GM12873 (cell line): Measurements from ENCODE around the gene MAP2K3.

Experiments used
- TF ChIP-seq, protein P1 (sequence below): IDR thresholded peaks from 2 replicates; pipeline ENCODE4 v1.5.1; 2012; ENCODE audit warnings: low read depth, mild to moderate bottlenecking, moderate library complexity, low read length, control low read depth; ENCODE audit not compliant: insufficient read depth; ENCODE audit errors: missing control alignments

Gene MAP2K3

DNA sequence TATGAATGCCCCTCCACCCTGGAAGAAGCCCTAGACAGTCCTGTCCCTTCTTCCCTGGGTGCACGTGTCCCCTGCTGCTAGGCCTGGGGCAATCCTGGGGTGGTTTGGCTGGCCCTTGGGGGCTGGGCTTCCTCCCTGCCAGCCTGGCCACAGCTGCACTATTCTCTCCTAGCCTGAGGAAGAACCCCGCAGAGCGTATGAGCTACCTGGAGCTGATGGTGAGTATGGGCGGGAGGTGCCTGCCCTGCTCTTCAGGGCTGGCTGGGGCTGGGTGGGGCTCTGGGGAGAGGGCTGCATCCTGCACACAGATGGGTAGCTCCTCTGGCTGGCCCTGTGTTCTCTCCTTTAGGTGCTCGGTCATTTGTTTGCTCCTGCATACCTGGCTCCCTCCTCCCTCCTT, 28.8 kb downstream of the MAP2K3 start:
- TF ChIP-seq, protein P1, sequence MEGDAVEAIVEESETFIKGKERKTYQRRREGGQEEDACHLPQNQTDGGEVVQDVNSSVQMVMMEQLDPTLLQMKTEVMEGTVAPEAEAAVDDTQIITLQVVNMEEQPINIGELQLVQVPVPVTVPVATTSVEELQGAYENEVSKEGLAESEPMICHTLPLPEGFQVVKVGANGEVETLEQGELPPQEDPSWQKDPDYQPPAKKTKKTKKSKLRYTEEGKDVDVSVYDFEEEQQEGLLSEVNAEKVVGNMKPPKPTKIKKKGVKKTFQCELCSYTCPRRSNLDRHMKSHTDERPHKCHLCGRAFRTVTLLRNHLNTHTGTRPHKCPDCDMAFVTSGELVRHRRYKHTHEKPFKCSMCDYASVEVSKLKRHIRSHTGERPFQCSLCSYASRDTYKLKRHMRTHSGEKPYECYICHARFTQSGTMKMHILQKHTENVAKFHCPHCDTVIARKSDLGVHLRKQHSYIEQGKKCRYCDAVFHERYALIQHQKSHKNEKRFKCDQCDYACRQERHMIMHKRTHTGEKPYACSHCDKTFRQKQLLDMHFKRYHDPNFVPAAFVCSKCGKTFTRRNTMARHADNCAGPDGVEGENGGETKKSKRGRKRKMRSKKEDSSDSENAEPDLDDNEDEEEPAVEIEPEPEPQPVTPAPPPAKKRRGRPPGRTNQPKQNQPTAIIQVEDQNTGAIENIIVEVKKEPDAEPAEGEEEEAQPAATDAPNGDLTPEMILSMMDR, result no peak

DNA sequence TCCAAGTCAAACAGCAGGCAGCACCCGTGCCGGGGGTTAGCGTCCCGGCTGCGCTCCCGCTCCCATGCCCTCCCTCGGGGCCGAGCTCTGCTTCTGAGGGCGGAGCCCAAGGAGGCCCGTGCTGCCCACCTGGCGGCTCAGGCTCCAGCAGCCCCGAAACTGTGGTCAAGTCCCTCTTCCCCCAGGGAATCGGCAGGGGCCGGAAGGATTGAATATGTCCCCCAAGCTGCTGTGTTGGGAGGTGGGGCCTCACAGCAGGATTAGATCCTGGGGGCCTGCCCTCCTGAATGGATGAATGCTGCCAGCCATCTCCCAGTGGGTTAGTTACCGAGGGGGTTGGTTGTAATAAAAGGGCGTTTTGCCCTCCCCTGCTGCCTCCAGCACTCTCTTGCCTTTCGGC, 33.9 kb downstream of the MAP2K3 start:
- TF ChIP-seq, protein P1, result no peak

- TF ChIP-seq, protein P1, result no peak
These were observed 46.1 kb downstream of the MAP2K3 start for GRCh38 chr17:21330436-21331160.

GRCh38 chr17:21339011-21339410, 54.5 kb downstream of the MAP2K3 start:
- TF ChIP-seq, protein P1, result no peak

DNA sequence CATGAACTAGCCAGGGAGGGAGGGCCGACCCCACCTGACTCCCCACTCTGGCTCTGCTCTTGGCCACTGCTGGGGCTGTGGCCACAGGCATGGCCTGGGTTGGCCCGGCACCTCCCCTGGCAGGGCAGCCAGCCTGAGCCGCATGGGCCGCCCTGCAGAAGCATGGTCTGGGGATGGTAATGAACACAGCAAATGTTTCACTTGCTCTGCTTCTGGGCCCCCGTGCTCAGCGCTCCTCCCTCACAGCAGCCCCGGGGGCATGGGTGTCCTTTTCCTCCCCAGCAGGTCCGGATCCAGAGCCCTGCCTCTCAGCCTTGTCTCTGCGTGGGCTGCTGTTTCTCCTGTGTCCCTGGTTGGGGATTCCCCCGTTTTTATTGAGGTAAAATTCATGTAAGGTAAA, 60.7 kb downstream of the MAP2K3 start:
- TF ChIP-seq, protein P1, result no peak

- TF ChIP-seq, protein P1, result no peak
These were observed 67.0 kb downstream of the MAP2K3 start for GRCh38 chr17:21351366-21352065.

GRCh38 chr17:21352221-21352980, 67.9 kb downstream of the MAP2K3 start:
- TF ChIP-seq, protein P1, result no peak
